GM23338 (cell line): ENCODE data around the gene POLR1A. TPM values are rescaled to one million over a fixed set of nuclear protein-coding genes. Genes with fewer than 3 reads are reported as not detected.

ENCODE experiments used
- ATAC-seq: fragments of 200-7000 bp; cut with Tn5 transposase; 3 replicates; pipeline ENCODE4 v1.9.1; 2020
- DNase-seq: peaks from one replicate; pipeline ENCODE4 v3.0.0-alpha.2; 2015; ENCODE audit warnings: low spot score
- H2AFZ ChIP-seq: fragments of 200-600 bp; sonication (generic); 2 replicates; pipeline ENCODE4 v1.8.0; 2016; ENCODE audit warnings: antibody characterized with exemption, mild to moderate bottlenecking, moderate library complexity
- H3F3A ChIP-seq: fragments of 200-600 bp; sonication (generic); replicated peaks from 2 replicates; pipeline ENCODE4 v1.8.0; 2017; ENCODE audit warnings: antibody characterized with exemption, mixed run types, low read depth
- H3K27ac ChIP-seq: fragments of 200-600 bp; sonication (generic); 2 replicates; pipeline ENCODE4 v1.6.1; 2016; ENCODE audit warnings: low read depth
- H3K27me3 ChIP-seq: fragments of 200-600 bp; sonication (generic); 2 replicates; pipeline ENCODE4 v1.8.0; 2016; ENCODE audit warnings: mild to moderate bottlenecking, mixed run types, moderate library complexity; ENCODE audit not compliant: insufficient read depth
- H3K36me3 ChIP-seq: fragments of 200-600 bp; sonication (generic); 2 replicates; pipeline ENCODE4 v1.8.0; 2016; ENCODE audit warnings: mild to moderate bottlenecking; ENCODE audit not compliant: insufficient read depth
- H3K4me1 ChIP-seq: fragments of 200-600 bp; sonication (generic); 2 replicates; pipeline ENCODE4 v1.8.0; 2016; ENCODE audit warnings: mild to moderate bottlenecking, moderate library complexity; ENCODE audit not compliant: insufficient read depth
- H3K4me2 ChIP-seq: fragments of 200-600 bp; sonication (generic); 2 replicates; pipeline ENCODE4 v1.7.1; 2017; ENCODE audit warnings: mixed run types
- H3K4me3 ChIP-seq: fragments of 200-600 bp; sonication (generic); 2 replicates; pipeline ENCODE4 v1.6.1; 2016; ENCODE audit warnings: mixed run types
- H3K79me2 ChIP-seq: fragments of 200-600 bp; sonication (generic); replicated peaks from 2 replicates; pipeline ENCODE4 v1.8.0; 2017; ENCODE audit warnings: mild to moderate bottlenecking; ENCODE audit not compliant: insufficient read depth
- H3K9me2 ChIP-seq: fragments of 200-600 bp; sonication (generic); 2 replicates; pipeline ENCODE4 v1.8.0; 2017; ENCODE audit not compliant: insufficient read depth
- H4K20me1 ChIP-seq: fragments of 200-600 bp; sonication (generic); replicated peaks from 2 replicates; pipeline ENCODE4 v1.8.0; 2017; ENCODE audit warnings: mild to moderate bottlenecking; ENCODE audit not compliant: insufficient read depth
- H3K27ac Mint-ChIP-seq: 2 replicates; pipeline ENCODE4 v1.8.0; 2020; ENCODE audit warnings: inconsistent platforms, mild to moderate bottlenecking, moderate library complexity, mixed read lengths
- H3K27me3 Mint-ChIP-seq: 3 replicates; pipeline ENCODE4 v1.8.0; 2022; ENCODE audit warnings: low read depth, mild to moderate bottlenecking, moderate library complexity, mixed read lengths, inconsistent platforms; ENCODE audit not compliant: insufficient read depth, poor library complexity
- H3K36me3 Mint-ChIP-seq: 3 replicates; pipeline ENCODE4 v1.8.0; 2021; ENCODE audit warnings: low read depth, mild to moderate bottlenecking, inconsistent platforms, moderate library complexity, mixed read lengths
- H3K4me1 Mint-ChIP-seq: 3 replicates; pipeline ENCODE4 v1.8.0; 2020; ENCODE audit warnings: mild to moderate bottlenecking, inconsistent platforms, mixed read lengths
- H3K4me3 Mint-ChIP-seq: 3 replicates; pipeline ENCODE4 v1.8.0; 2021; ENCODE audit warnings: moderate library complexity, mild to moderate bottlenecking, inconsistent platforms, mixed read lengths
- H3K9me3 Mint-ChIP-seq: 3 replicates; pipeline ENCODE4 v1.8.0; 2020; ENCODE audit warnings: moderate library complexity, mild to moderate bottlenecking, inconsistent platforms, mixed read lengths
- JUNB ChIP-seq: IDR thresholded peaks from one replicate; pipeline ENCODE4 v1.6.1; 2016; ENCODE audit warnings: antibody characterized with exemption; ENCODE audit not compliant: unreplicated experiment
- STAT1 ChIP-seq: IDR thresholded peaks from one replicate; pipeline ENCODE4 v1.6.1; 2016; ENCODE audit warnings: antibody characterized with exemption; ENCODE audit not compliant: unreplicated experiment
- ZNF331 ChIP-seq: fragments of 250-450 bp; sonication (Bioruptor Pico); IDR thresholded peaks from 2 replicates; pipeline ENCODE4 v1.5.0; 2020; ENCODE audit warnings: low read depth, mild to moderate bottlenecking, moderate library complexity
- polyA plus RNA-seq: library from polyadenylated mRNA; unstranded; fragments of >200 nt; fragmentation: Nextera tagmentation; extraction: Ambion mirVana; gene quantifications from 2 replicates; pipeline ENCODE4 v1.2.1, GENCODE V29; 2016
- total RNA-seq: library from RNA; depleted of rRNA; stranded (reverse); fragments of >200 nt; shearing (Covaris generic); gene quantifications from 2 replicates; pipeline ENCODE4 v1.2.3, GENCODE V29; 2014
- TF ChIP-seq, protein P1 (sequence below), 2 experiments: fragments of 200-600 bp in 1 of 2; sonication (generic) in 1 of 2; conservative IDR thresholded peaks; 2 replicates each; pipeline versions ENCODE4 v1.5.1 to v1.6.1; 2016 to 2017; ENCODE audit warnings: antibody characterized with exemption in 2 of 2, low read depth in 2 of 2, mild to moderate bottlenecking in 2 of 2, moderate library complexity in 1 of 2
- TF ChIP-seq, protein P2 (sequence below): IDR thresholded peaks from 2 replicates; pipeline ENCODE4 v1.6.1; 2016; ENCODE audit warnings: antibody characterized with exemption
- TF ChIP-seq, protein P3 (sequence below): fragments of 250-450 bp; sonication (Bioruptor Pico); IDR thresholded peaks from 2 replicates; pipeline ENCODE4 v1.5.0; 2020; ENCODE audit warnings: mild to moderate bottlenecking, moderate library complexity

Gene POLR1A
- total and polyA plus RNA-seq, 2 experiments from 2014 or later = 13.8 to 43.2 TPM

DNA sequence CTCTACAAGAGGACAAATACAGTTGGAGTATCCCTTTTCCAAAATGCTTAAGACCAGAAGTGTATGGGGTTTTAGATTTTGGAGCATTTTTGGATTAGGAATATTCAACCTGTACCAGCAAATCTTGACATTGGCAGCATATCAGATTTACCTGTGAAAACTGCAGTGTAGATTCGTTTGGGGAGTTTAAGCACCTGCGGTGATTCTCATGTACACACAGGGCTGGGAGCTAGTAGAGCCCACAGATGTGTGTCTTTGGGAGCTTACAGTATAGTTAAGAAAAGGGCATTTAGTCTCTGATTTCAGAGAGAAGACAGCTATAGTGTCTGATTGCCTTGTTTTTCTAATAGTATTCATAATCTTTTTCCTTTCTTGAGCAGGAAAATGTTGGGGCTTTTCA is 30.5 kb upstream of the POLR1A start:
- peaks cover 95% of the 10 kb centered on the region for H3K36me3 Mint-ChIP-seq
- Histone ChIP-seq H3K27me3 (no peaks in the 10 kb centered on the region), H3K4me3 (no peak overlapping the region), H3K27ac (no peak overlapping the region), H3K4me1 (no peaks in the 10 kb centered on the region), H2AFZ (no peak overlapping the region), H3K4me2 (no peak overlapping the region), H4K20me1 (peaks cover 17% of the 10 kb centered on the region), H3K9me2 (no peaks in the 10 kb centered on the region), H3K79me2 (no peaks in the 10 kb centered on the region), H3K36me3 (peaks cover 82% of the 10 kb centered on the region), H3F3A (peaks cover 11% of the 10 kb centered on the region)
- peaks cover 7% of the 10 kb centered on the region; the same call in 2 of the 3 replicates for H3K4me1 Mint-ChIP-seq
- no peaks in the 10 kb centered on the region for H3K9me3 Mint-ChIP-seq
- no peak for DNase-seq
- H3K4me3 Mint-ChIP-seq = no peak overlapping the region
- no peak overlapping the region for H3K27ac Mint-ChIP-seq
- TF ChIP-seq, protein P1, sequence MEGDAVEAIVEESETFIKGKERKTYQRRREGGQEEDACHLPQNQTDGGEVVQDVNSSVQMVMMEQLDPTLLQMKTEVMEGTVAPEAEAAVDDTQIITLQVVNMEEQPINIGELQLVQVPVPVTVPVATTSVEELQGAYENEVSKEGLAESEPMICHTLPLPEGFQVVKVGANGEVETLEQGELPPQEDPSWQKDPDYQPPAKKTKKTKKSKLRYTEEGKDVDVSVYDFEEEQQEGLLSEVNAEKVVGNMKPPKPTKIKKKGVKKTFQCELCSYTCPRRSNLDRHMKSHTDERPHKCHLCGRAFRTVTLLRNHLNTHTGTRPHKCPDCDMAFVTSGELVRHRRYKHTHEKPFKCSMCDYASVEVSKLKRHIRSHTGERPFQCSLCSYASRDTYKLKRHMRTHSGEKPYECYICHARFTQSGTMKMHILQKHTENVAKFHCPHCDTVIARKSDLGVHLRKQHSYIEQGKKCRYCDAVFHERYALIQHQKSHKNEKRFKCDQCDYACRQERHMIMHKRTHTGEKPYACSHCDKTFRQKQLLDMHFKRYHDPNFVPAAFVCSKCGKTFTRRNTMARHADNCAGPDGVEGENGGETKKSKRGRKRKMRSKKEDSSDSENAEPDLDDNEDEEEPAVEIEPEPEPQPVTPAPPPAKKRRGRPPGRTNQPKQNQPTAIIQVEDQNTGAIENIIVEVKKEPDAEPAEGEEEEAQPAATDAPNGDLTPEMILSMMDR (conservative IDR thresholded peaks at IDR 0.05; ENCODE audit: low read depth in 2 of 2) = no peak
- TF ChIP-seq JUNB = no peak
- peaks cover 3% of the 10 kb centered on the region for H3K27me3 Mint-ChIP-seq
- ATAC-seq = no peak

DNA sequence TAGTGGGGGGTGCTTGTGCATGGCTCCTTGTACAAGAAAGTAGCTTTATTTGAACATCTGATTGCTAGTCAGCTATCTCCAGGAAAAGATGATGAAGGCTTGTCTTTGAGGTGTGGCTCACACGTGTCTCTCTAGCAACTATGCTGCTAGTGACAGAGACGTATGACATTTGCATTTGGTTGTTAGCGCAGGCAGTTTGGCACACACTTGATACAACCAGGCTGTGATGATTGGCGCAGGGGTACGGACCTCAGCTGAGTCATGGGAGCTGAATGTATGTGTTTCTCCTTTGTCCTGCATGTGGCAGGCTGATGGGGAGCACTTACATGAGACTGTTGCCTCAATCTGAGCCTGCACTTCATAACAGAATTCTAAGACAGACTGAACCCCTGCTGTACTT is 30.0 kb upstream of the POLR1A start:
- Histone ChIP-seq H4K20me1 (peaks cover 17% of the 10 kb centered on the region), H3K79me2 (no peaks in the 10 kb centered on the region), H3K27ac (no peak overlapping the region), H3K4me3 (no peak overlapping the region), H3K4me1 (no peaks in the 10 kb centered on the region), H3K27me3 (no peaks in the 10 kb centered on the region), H2AFZ (no peak overlapping the region), H3K9me2 (no peaks in the 10 kb centered on the region), H3F3A (peaks cover 8% of the 10 kb centered on the region; the same call in 1 of the 2 replicates), H3K4me2 (no peak overlapping the region), H3K36me3 (peaks cover 86% of the 10 kb centered on the region)
- TF ChIP-seq ZNF331 (CRISPR knock-in tag) (no peak), STAT1 (no peak)
- TF ChIP-seq, protein P2, sequence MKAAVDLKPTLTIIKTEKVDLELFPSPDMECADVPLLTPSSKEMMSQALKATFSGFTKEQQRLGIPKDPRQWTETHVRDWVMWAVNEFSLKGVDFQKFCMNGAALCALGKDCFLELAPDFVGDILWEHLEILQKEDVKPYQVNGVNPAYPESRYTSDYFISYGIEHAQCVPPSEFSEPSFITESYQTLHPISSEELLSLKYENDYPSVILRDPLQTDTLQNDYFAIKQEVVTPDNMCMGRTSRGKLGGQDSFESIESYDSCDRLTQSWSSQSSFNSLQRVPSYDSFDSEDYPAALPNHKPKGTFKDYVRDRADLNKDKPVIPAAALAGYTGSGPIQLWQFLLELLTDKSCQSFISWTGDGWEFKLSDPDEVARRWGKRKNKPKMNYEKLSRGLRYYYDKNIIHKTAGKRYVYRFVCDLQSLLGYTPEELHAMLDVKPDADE = no peak
- TF ChIP-seq, protein P3, sequence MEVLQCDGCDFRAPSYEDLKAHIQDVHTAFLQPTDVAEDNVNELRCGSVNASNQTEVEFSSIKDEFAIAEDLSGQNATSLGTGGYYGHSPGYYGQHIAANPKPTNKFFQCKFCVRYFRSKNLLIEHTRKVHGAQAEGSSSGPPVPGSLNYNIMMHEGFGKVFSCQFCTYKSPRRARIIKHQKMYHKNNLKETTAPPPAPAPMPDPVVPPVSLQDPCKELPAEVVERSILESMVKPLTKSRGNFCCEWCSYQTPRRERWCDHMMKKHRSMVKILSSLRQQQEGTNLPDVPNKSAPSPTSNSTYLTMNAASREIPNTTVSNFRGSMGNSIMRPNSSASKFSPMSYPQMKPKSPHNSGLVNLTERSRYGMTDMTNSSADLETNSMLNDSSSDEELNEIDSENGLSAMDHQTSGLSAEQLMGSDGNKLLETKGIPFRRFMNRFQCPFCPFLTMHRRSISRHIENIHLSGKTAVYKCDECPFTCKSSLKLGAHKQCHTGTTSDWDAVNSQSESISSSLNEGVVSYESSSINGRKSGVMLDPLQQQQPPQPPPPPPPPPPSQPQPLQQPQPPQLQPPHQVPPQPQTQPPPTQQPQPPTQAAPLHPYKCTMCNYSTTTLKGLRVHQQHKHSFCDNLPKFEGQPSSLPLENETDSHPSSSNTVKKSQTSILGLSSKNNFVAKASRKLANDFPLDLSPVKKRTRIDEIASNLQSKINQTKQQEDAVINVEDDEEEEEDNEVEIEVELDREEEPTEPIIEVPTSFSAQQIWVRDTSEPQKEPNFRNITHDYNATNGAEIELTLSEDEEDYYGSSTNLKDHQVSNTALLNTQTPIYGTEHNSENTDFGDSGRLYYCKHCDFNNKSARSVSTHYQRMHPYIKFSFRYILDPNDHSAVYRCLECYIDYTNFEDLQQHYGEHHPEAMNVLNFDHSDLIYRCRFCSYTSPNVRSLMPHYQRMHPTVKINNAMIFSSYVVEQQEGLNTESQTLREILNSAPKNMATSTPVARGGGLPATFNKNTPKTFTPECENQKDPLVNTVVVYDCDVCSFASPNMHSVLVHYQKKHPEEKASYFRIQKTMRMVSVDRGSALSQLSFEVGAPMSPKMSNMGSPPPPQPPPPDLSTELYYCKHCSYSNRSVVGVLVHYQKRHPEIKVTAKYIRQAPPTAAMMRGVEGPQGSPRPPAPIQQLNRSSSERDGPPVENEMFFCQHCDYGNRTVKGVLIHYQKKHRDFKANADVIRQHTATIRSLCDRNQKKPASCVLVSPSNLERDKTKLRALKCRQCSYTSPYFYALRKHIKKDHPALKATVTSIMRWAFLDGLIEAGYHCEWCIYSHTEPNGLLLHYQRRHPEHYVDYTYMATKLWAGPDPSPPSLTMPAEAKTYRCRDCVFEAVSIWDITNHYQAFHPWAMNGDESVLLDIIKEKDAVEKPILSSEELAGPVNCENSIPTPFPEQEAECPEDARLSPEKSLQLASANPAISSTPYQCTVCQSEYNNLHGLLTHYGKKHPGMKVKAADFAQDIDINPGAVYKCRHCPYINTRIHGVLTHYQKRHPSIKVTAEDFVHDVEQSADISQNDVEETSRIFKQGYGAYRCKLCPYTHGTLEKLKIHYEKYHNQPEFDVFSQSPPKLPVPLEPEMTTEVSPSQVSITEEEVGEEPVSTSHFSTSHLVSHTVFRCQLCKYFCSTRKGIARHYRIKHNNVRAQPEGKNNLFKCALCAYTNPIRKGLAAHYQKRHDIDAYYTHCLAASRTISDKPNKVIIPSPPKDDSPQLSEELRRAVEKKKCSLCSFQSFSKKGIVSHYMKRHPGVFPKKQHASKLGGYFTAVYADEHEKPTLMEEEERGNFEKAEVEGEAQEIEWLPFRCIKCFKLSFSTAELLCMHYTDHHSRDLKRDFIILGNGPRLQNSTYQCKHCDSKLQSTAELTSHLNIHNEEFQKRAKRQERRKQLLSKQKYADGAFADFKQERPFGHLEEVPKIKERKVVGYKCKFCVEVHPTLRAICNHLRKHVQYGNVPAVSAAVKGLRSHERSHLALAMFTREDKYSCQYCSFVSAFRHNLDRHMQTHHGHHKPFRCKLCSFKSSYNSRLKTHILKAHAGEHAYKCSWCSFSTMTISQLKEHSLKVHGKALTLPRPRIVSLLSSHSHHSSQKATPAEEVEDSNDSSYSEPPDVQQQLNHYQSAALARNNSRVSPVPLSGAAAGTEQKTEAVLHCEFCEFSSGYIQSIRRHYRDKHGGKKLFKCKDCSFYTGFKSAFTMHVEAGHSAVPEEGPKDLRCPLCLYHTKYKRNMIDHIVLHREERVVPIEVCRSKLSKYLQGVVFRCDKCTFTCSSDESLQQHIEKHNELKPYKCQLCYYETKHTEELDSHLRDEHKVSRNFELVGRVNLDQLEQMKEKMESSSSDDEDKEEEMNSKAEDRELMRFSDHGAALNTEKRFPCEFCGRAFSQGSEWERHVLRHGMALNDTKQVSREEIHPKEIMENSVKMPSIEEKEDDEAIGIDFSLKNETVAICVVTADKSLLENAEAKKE (CRISPR knock-in tag) = no peak
- DNase-seq = no peak
- ATAC-seq = no peak
- H3K9me3 Mint-ChIP-seq = no peaks in the 10 kb centered on the region
- peak overlapping the region; percentile 45; the same call in 1 of the 2 replicates for H3K27ac Mint-ChIP-seq
- H3K4me1 Mint-ChIP-seq = peaks cover 7% of the 10 kb centered on the region; the same call in 2 of the 3 replicates
- peaks cover 3% of the 10 kb centered on the region for H3K27me3 Mint-ChIP-seq
- no peak overlapping the region for H3K4me3 Mint-ChIP-seq
- H3K36me3 Mint-ChIP-seq = peaks cover 96% of the 10 kb centered on the region
